ENCODE measurements around the gene ZNF480. TPM values are rescaled to one million over a fixed set of nuclear protein-coding genes. Genes with fewer than 3 reads are reported as not detected.

Gene ZNF480
- total and polyA plus RNA-seq, 2 of the 13 experiments (the other 11 are each of a cell fraction or from before 2014, with no cell fraction given), result 2.1 to 9.6 TPM

DNA sequence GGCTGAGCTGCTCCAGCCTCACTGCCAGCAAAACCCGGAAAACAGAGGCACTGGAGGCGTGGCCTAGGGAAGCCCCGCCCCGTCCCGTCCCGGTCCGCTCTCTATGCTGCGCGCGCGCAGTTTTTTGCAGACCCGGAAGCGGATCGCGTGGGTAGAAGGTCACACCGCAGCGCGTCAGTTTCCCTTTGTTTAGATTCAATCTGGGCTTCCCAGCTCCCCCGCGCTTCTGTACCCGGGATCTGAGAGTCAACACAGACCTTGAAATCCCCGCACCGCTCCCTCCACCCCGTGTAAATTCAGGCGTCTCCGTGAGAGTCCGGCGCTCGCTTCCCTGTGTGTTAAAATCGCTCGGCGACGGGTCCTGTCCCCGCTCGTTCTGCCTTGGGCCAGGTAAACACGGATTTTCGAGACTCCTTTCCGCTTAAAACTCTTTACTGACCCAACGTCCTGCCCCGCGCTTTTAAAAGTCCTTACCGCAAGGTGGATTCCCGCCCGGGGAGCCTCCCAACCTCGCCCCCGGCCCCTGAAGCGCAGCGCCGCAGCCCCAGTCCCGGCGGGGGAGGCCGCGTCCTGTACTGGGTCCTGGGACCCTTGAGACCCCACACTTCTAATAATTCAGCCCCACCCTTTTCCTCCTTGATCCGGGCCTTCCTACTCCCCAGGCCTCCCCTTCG, 39.3 kb downstream of the ZNF480 start, which contains the start of gene ZNF610 (continued):
- TF ChIP-seq SNAPC5 (CRISPR knock-in tag; IDR thresholded peaks at IDR 0.05; ENCODE audit: borderline replicate concordance) (no peak), BCLAF1 (IDR thresholded peaks at IDR 0.05) (no peak), SKI (IDR thresholded peaks at IDR 0.05; ENCODE audit: partially characterized antibody) (no peak), POLR2A (IDR thresholded peaks at IDR 0.05; ENCODE audit: insufficient read depth in 1 of 2, low read depth in 2 of 2, low read length in 2 of 2) (peak in 1 of 2 experiments; percentile 46; a peak in 1 of 4 replicates), PBX3 (CRISPR knock-in tag; IDR thresholded peaks at IDR 0.05; ENCODE audit: borderline replicate concordance) (no peak), PCBP1 (IDR thresholded peaks at IDR 0.05; ENCODE audit: borderline replicate concordance, low read depth, low read length) (no peak), HNRNPUL1 (IDR thresholded peaks at IDR 0.05; ENCODE audit: low read depth, low read length) (no peak), ZNF121 (CRISPR knock-in tag; IDR thresholded peaks at IDR 0.05) (no peak), ZNF432 (CRISPR knock-in tag; IDR thresholded peaks at IDR 0.05; ENCODE audit: borderline replicate concordance) (no peak), RAD51 (IDR thresholded peaks at IDR 0.05; ENCODE audit: borderline replicate concordance) (no peak), RBFOX2 (IDR thresholded peaks at IDR 0.05; ENCODE audit: low read depth, low read length) (peak; percentile 40; the same call in 1 of the 2 replicates), SALL1 (CRISPR knock-in tag; IDR thresholded peaks at IDR 0.05) (peak; percentile 43), ZNF468 (CRISPR knock-in tag; IDR thresholded peaks at IDR 0.05) (no peak), EHMT2 (IDR thresholded peaks at IDR 0.05; ENCODE audit: borderline replicate concordance, low read depth, low read length) (no peak), ZNF280D (CRISPR knock-in tag; IDR thresholded peaks at IDR 0.05) (no peak)
- TF ChIP-seq, protein P1, sequence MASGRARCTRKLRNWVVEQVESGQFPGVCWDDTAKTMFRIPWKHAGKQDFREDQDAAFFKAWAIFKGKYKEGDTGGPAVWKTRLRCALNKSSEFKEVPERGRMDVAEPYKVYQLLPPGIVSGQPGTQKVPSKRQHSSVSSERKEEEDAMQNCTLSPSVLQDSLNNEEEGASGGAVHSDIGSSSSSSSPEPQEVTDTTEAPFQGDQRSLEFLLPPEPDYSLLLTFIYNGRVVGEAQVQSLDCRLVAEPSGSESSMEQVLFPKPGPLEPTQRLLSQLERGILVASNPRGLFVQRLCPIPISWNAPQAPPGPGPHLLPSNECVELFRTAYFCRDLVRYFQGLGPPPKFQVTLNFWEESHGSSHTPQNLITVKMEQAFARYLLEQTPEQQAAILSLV (CRISPR knock-in tag; IDR thresholded peaks at IDR 0.05; ENCODE audit: borderline replicate concordance), result no peak
- TF ChIP-seq, protein P2, sequence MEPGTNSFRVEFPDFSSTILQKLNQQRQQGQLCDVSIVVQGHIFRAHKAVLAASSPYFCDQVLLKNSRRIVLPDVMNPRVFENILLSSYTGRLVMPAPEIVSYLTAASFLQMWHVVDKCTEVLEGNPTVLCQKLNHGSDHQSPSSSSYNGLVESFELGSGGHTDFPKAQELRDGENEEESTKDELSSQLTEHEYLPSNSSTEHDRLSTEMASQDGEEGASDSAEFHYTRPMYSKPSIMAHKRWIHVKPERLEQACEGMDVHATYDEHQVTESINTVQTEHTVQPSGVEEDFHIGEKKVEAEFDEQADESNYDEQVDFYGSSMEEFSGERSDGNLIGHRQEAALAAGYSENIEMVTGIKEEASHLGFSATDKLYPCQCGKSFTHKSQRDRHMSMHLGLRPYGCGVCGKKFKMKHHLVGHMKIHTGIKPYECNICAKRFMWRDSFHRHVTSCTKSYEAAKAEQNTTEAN (CRISPR knock-in tag; conservative IDR thresholded peaks at IDR 0.05), result no peak
- TF ChIP-seq, protein P3, sequence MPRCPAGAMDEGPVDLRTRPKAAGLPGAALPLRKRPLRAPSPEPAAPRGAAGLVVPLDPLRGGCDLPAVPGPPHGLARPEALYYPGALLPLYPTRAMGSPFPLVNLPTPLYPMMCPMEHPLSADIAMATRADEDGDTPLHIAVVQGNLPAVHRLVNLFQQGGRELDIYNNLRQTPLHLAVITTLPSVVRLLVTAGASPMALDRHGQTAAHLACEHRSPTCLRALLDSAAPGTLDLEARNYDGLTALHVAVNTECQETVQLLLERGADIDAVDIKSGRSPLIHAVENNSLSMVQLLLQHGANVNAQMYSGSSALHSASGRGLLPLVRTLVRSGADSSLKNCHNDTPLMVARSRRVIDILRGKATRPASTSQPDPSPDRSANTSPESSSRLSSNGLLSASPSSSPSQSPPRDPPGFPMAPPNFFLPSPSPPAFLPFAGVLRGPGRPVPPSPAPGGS (CRISPR knock-in tag; IDR thresholded peaks at IDR 0.05), result no peak

Measured in HepG2 (cell line).